ENCODE data around the gene SEMA4A.

SEMA4A gene

DNA sequence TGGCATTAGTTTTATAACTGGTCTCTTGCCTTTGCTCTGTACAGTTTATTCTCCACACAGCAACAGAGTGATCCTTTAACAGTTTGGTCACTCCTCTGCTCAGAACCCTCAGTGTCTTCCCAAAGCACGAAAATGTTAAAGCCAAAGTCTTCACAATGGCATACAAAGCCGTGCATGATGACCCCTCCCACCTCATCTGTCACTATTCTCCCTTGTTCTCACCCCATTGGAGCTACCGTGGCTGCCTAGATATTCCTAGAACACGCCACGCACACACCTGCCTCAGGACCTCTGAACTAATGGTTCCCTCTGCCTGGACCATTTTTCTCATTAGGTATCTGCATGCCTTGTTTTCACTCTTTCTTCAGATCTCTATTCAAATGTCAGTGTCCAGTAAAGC lies 8.6 kb upstream of the SEMA4A start:
- no peak for DNase-seq (ENCODE audit: low read depth)
- H3K4me3 ChIP-seq (ENCODE audit: low read length) = no peak overlapping the region
- TF ChIP-seq, protein P1, sequence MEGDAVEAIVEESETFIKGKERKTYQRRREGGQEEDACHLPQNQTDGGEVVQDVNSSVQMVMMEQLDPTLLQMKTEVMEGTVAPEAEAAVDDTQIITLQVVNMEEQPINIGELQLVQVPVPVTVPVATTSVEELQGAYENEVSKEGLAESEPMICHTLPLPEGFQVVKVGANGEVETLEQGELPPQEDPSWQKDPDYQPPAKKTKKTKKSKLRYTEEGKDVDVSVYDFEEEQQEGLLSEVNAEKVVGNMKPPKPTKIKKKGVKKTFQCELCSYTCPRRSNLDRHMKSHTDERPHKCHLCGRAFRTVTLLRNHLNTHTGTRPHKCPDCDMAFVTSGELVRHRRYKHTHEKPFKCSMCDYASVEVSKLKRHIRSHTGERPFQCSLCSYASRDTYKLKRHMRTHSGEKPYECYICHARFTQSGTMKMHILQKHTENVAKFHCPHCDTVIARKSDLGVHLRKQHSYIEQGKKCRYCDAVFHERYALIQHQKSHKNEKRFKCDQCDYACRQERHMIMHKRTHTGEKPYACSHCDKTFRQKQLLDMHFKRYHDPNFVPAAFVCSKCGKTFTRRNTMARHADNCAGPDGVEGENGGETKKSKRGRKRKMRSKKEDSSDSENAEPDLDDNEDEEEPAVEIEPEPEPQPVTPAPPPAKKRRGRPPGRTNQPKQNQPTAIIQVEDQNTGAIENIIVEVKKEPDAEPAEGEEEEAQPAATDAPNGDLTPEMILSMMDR (conservative IDR thresholded peaks at IDR 0.05; ENCODE audit: low read depth, low read length) = no peak

DNA sequence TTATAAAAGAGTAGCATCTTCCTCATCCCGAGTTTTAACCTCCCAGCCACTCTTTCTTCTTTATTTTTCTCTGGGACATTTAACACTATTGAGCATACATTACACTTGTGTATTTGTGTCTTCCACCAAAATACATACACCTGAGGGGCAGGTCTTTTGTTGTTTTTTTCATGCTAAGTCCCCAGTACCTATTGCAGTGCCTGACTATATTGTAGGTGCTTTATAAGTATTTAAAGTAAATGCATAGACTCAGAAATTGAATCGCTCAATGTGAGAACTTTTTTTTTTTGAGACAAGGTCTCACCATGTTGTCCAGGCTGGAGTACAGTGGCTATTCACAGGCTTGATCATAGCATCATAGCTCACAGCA lies 7.8 kb upstream of the SEMA4A start:
- no peak for DNase-seq (ENCODE audit: low read depth)
- H3K4me3 ChIP-seq (ENCODE audit: low read length) = no peak overlapping the region
- TF ChIP-seq, protein P1 (conservative IDR thresholded peaks at IDR 0.05; ENCODE audit: low read depth, low read length) = no peak

GRCh38 chr1:156146020-156146768 lies 7.2 kb upstream of the SEMA4A start:
- peak; percentile 93 for DNase-seq (ENCODE audit: low read depth)
- TF ChIP-seq, protein P1 (conservative IDR thresholded peaks at IDR 0.05; ENCODE audit: low read depth, low read length) = peak; percentile 64
- H3K4me3 ChIP-seq (ENCODE audit: low read length) = no peak overlapping the region

GRCh38 chr1:156146769-156147405 lies 6.5 kb upstream of the SEMA4A start:
- H3K4me3 ChIP-seq (ENCODE audit: low read length) = no peak overlapping the region
- TF ChIP-seq, protein P1 (conservative IDR thresholded peaks at IDR 0.05; ENCODE audit: low read depth, low read length) = no peak
- DNase-seq (ENCODE audit: low read depth) = no peak

GRCh38 chr1:156148216-156148615 lies 5.2 kb upstream of the SEMA4A start:
- TF ChIP-seq, protein P1 (conservative IDR thresholded peaks at IDR 0.05; ENCODE audit: low read depth, low read length) = no peak
- no peak overlapping the region for H3K4me3 ChIP-seq (ENCODE audit: low read length)
- no peak for DNase-seq (ENCODE audit: low read depth)

DNA sequence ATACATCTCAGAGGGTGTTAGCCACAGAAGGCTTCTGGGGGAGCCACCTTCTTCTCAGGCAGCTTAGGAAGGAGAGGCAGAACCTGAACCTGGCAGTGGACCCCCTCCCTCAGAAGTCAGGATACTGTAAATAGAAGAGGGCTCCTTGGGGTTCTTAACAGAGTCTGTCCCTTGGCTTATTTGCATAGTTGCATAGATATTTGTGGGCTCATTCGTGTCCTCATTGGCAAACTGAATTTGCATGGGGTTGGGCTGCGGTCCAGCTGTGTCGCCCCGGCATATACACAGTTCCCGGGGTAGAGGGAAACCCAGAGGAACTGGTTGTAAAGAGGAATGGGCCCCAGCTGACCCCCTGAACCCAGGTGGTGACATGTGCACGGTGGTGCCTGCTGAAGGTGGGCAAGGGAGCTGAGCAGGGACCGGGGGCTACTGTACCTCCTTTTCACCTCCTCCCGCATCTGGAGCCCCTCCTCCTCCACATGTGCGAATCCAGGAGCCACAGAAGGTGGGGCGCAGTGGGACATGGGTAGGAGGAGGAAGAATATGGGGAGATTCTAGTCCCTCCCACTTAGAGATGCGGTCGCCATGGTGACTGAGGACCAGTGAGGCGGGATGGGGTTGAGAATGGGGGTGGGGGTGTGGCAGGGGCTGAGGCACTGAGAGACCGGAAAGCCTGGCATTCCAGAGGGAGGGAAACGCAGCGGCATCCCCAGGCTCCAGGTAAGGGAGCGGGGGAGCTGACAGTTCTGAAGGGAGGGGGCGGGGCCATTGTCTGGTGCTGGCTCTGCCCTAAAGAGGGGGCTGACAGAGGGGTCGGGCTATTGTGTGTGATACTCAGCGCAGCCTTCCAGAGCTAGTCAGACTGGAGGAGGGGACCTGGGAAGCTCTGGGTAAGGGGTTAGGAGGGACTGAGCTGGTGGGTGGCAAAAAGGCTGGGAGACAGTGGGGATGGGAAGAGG lies 3.7 kb upstream of the SEMA4A start:
- TF ChIP-seq, protein P1 (conservative IDR thresholded peaks at IDR 0.05; ENCODE audit: low read depth, low read length) = no peak
- H3K4me3 ChIP-seq (ENCODE audit: low read length) = no peak overlapping the region
- DNase-seq (ENCODE audit: low read depth) = no peak

Measured in retinal pigment epithelial cell (primary cell).